ENCODE results near the gene INPP4B. TPM values are rescaled to one million over a fixed set of nuclear protein-coding genes. Genes with fewer than 3 reads are reported as not detected.

The INPP4B gene
- total RNA-seq, 1 experiment from 2014 or later: 0.07 TPM

DNA sequence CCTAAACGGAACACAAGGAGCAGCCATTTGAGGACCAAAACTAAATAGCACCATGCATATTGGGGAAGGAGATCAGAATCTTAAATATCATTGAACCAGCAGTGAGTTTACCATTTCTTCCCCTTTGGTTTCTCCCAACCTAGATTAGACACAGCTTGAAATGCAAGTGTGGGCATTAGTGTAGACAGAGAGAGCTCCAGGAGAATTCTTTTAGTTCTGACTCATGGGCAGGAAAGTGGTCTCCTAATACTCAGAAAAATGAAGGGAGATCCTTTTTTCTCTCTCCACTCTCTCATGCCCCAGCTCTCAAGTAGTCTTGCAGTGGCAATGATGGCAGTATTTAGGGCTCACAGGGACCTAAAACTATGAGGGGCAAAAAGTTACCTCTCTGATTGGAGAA is 567.9 kb downstream of the INPP4B start:
- Histone ChIP-seq H3K18ac (ENCODE audit: insufficient read length, low read depth, low read length) (no peak overlapping the region), H2BK15ac (ENCODE audit: low read depth, low read length) (no peak overlapping the region), H3K4me1 (ENCODE audit: insufficient read depth, low read length) (no peaks in the 10 kb centered on the region), H3K23ac (ENCODE audit: insufficient read length, low read depth, low read length) (no peak overlapping the region), H3K27ac (ENCODE audit: insufficient read length, low read depth, low read length) (no peak overlapping the region), H3K14ac (ENCODE audit: insufficient read depth, low read length) (no peak overlapping the region), H2BK5ac (ENCODE audit: insufficient read length, low read length) (no peak overlapping the region), H2BK12ac (ENCODE audit: insufficient read length, low read depth, low read length) (no peak overlapping the region), H4K20me1 (ENCODE audit: control insufficient read depth, insufficient read depth, insufficient read length) (no peaks in the 10 kb centered on the region), H2BK120ac (ENCODE audit: low read depth, low read length, poor library complexity, severe bottlenecking) (no peak overlapping the region), H2BK20ac (ENCODE audit: low read depth, low read length, poor library complexity, severe bottlenecking) (no peak overlapping the region), H3K79me1 (ENCODE audit: insufficient read depth, low read depth, low read length, poor library complexity, severe bottlenecking) (no peaks in the 10 kb centered on the region), H3K4ac (ENCODE audit: low read depth, low read length) (no peak overlapping the region), H2AK5ac (ENCODE audit: insufficient read length, low read length) (no peak overlapping the region), H4K8ac (replicated peaks; ENCODE audit: insufficient read length, low read depth, low read length) (no peak overlapping the region), H3K27me3 (ENCODE audit: insufficient read depth, low read length) (no peaks in the 10 kb centered on the region), H3K9me3 (ENCODE audit: control insufficient read depth, low read depth, low read length) (no peaks in the 10 kb centered on the region), H2AFZ (ENCODE audit: low read length) (no peak overlapping the region), H3K9ac (ENCODE audit: extremely low read depth, insufficient read length, low read length) (no peak overlapping the region), H3T11ph (ENCODE audit: low read length) (no peak overlapping the region), H3K79me2 (ENCODE audit: insufficient read depth, low read length) (no peaks in the 10 kb centered on the region), H4K91ac (ENCODE audit: insufficient read length, low read depth, low read length) (no peak overlapping the region), H4K5ac (ENCODE audit: insufficient read length, low read depth, low read length) (no peak overlapping the region), H3K4me2 (ENCODE audit: insufficient read depth, insufficient read length, low read length) (no peak overlapping the region), H3K56ac (ENCODE audit: insufficient read length, low read depth, low read length) (no peak overlapping the region), H3K23me2 (ENCODE audit: insufficient read length, low read depth, low read length, poor library complexity, severe bottlenecking) (no peaks in the 10 kb centered on the region)
- no peak for DNase-seq
- no peak overlapping the region for H3K4me3 Mint-ChIP-seq
- no peaks in the 10 kb centered on the region for H3K36me3 Mint-ChIP-seq (ENCODE audit: insufficient read depth in 1 of 3, low read depth in 3 of 3)
- H3K4me1 Mint-ChIP-seq: no peaks in the 10 kb centered on the region
- no CpG with 5 or more reads among the region's 1 CpG for WGBS (ENCODE audit: extremely low coverage, insufficient read length, low lambda C conversion rate)
- TF ChIP-seq, protein P1, sequence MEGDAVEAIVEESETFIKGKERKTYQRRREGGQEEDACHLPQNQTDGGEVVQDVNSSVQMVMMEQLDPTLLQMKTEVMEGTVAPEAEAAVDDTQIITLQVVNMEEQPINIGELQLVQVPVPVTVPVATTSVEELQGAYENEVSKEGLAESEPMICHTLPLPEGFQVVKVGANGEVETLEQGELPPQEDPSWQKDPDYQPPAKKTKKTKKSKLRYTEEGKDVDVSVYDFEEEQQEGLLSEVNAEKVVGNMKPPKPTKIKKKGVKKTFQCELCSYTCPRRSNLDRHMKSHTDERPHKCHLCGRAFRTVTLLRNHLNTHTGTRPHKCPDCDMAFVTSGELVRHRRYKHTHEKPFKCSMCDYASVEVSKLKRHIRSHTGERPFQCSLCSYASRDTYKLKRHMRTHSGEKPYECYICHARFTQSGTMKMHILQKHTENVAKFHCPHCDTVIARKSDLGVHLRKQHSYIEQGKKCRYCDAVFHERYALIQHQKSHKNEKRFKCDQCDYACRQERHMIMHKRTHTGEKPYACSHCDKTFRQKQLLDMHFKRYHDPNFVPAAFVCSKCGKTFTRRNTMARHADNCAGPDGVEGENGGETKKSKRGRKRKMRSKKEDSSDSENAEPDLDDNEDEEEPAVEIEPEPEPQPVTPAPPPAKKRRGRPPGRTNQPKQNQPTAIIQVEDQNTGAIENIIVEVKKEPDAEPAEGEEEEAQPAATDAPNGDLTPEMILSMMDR (conservative IDR thresholded peaks at IDR 0.05): no peak
- H3K27ac Mint-ChIP-seq: no peak overlapping the region
- H3K9me3 Mint-ChIP-seq: no peaks in the 10 kb centered on the region
- H3K27me3 Mint-ChIP-seq (ENCODE audit: low read depth): no peaks in the 10 kb centered on the region

Data from H9 (cell line).